ENCODE results near the gene EYS.
"Not testable (repeated sequence)": the region's sequence is repeated elsewhere in the genome, so short reads cannot be mapped to it uniquely, and the experiment has no call there.

EYS gene

DNA sequence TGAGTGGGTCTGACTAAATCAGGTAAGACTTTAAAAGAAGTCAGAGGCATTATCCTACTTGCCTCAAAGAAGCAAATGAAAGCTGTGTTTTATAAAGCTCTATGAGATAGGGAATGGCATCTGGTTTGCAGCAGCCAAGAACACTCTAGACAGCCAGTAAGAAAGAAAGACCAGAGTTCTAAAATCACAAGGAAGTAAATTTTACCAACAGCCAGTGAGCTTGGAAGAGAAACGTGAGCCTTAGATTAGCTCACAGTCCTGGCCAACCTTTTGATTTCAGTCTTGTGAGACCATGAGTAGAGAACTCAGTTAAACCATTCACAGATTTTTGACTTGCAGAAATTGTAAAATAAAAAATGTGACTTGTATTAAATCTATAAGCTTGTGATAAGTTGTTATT lies 693.0 kb downstream of the EYS start:
- H3K4me3 ChIP-seq (ENCODE audit: low read depth, low read length): no peak overlapping the region
- H3K27me3 ChIP-seq (ENCODE audit: control insufficient read depth, insufficient read depth, low read length): no peaks in the 10 kb centered on the region
- H3K36me3 ChIP-seq (ENCODE audit: control insufficient read depth, insufficient read depth, low read length): no peaks in the 10 kb centered on the region
- H3K4me1 ChIP-seq (ENCODE audit: control insufficient read depth, insufficient read depth, low read length): no peaks in the 10 kb centered on the region
- H3K9me3 ChIP-seq (ENCODE audit: control insufficient read depth, insufficient read depth, low read depth, low read length): no peaks in the 10 kb centered on the region
- no peak overlapping the region for H3K27ac ChIP-seq (ENCODE audit: low read depth, low read length)
- no peak overlapping the region for H3K9ac ChIP-seq (ENCODE audit: low read length)

GRCh38 chr6:65006788-65007187 lies 700.2 kb downstream of the EYS start:
- no peaks in the 10 kb centered on the region for H3K36me3 ChIP-seq (ENCODE audit: control insufficient read depth, insufficient read depth, low read length)
- no peak overlapping the region for H3K4me3 ChIP-seq (ENCODE audit: low read depth, low read length)
- H3K9ac ChIP-seq (ENCODE audit: low read length): no peak overlapping the region
- H3K27ac ChIP-seq (ENCODE audit: low read depth, low read length): no peak overlapping the region
- H3K4me1 ChIP-seq (ENCODE audit: control insufficient read depth, insufficient read depth, low read length): no peaks in the 10 kb centered on the region
- no peaks in the 10 kb centered on the region for H3K27me3 ChIP-seq (ENCODE audit: control insufficient read depth, insufficient read depth, low read length)
- 0 out of 2 replicates have a peak, but pooled peaks cover 2% of the 10 kb centered on the region for H3K9me3 ChIP-seq (ENCODE audit: control insufficient read depth, insufficient read depth, low read depth, low read length)

GRCh38 chr6:65004283-65004682 lies 702.7 kb downstream of the EYS start:
- Histone ChIP-seq H3K9me3 (ENCODE audit: control insufficient read depth, insufficient read depth, low read depth, low read length) (0 out of 2 replicates have a peak, but pooled peaks cover 2% of the 10 kb centered on the region), H3K36me3 (ENCODE audit: control insufficient read depth, insufficient read depth, low read length) (no peaks in the 10 kb centered on the region), H3K27me3 (ENCODE audit: control insufficient read depth, insufficient read depth, low read length) (no peaks in the 10 kb centered on the region), H3K4me1 (ENCODE audit: control insufficient read depth, insufficient read depth, low read length) (no peaks in the 10 kb centered on the region), H3K9ac (ENCODE audit: low read length) (no peak overlapping the region), H3K27ac (ENCODE audit: low read depth, low read length) (no peak overlapping the region), H3K4me3 (ENCODE audit: low read depth, low read length) (no peak overlapping the region)

DNA sequence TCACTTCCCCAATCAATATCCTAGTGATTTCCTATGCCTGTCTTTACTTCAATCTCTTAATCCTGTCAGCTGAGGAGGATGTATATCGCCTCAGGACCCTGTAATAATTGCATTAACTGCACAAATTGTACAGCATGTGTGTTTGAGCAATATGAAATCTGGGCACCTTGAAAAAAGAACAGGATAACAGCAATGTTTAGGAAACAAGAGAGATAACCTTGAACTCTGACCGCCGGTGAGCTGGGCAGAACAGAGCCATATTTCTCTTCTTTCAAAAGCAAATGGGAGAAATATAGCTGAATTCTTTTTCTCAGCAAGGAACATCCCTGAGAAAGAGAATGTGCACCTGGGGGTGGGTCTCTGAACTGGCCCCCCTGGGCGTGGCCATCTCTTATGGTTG lies 704.1 kb downstream of the EYS start:
- H3K27me3 ChIP-seq (ENCODE audit: control insufficient read depth, insufficient read depth, low read length); H3K27ac ChIP-seq (ENCODE audit: low read depth, low read length); H3K36me3 ChIP-seq (ENCODE audit: control insufficient read depth, insufficient read depth, low read length); H3K4me3 ChIP-seq (ENCODE audit: low read depth, low read length); H3K4me1 ChIP-seq (ENCODE audit: control insufficient read depth, insufficient read depth, low read length); H3K9me3 ChIP-seq (ENCODE audit: control insufficient read depth, insufficient read depth, low read depth, low read length); H3K9ac ChIP-seq (ENCODE audit: low read length): not testable (repeated sequence)

DNA sequence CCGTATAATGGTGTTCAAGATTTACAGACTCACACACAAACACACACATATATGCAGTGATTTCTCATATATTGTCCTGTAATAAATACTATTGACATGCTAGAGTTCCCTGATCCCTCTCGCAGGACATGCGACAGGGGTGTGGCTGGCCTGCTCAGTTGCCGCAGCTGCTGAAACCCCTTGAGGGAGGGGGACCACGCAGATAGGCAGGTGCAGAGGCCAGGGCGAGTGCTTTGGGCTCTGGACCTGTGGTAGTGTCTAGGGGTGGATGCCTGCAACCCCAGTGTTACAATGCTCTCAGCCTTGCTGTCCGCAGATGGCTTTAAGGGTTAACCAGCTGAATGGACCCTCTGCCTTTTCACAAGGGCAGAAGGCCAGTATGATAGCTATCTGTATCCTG lies 706.2 kb downstream of the EYS start:
- H3K4me1 ChIP-seq (ENCODE audit: control insufficient read depth, insufficient read depth, low read length): no peaks in the 10 kb centered on the region
- no peaks in the 10 kb centered on the region for H3K36me3 ChIP-seq (ENCODE audit: control insufficient read depth, insufficient read depth, low read length)
- 0 out of 2 replicates have a peak, but pooled peaks cover 2% of the 10 kb centered on the region for H3K9me3 ChIP-seq (ENCODE audit: control insufficient read depth, insufficient read depth, low read depth, low read length)
- H3K4me3 ChIP-seq (ENCODE audit: low read depth, low read length): no peak overlapping the region
- H3K27me3 ChIP-seq (ENCODE audit: control insufficient read depth, insufficient read depth, low read length): no peaks in the 10 kb centered on the region
- no peak overlapping the region for H3K27ac ChIP-seq (ENCODE audit: low read depth, low read length)
- no peak overlapping the region for H3K9ac ChIP-seq (ENCODE audit: low read length)

- H3K27ac ChIP-seq (ENCODE audit: low read depth, low read length): no peak overlapping the region
- no peaks in the 10 kb centered on the region for H3K4me1 ChIP-seq (ENCODE audit: control insufficient read depth, insufficient read depth, low read length)
- no peak overlapping the region for H3K9ac ChIP-seq (ENCODE audit: low read length)
- no peaks in the 10 kb centered on the region for H3K36me3 ChIP-seq (ENCODE audit: control insufficient read depth, insufficient read depth, low read length)
- no peaks in the 10 kb centered on the region for H3K27me3 ChIP-seq (ENCODE audit: control insufficient read depth, insufficient read depth, low read length)
- no peak overlapping the region for H3K4me3 ChIP-seq (ENCODE audit: low read depth, low read length)
- H3K9me3 ChIP-seq (ENCODE audit: control insufficient read depth, insufficient read depth, low read depth, low read length): no peaks in the 10 kb centered on the region
Measured at GRCh38 chr6:64998204-64998603, 708.8 kb downstream of the EYS start.

DNA sequence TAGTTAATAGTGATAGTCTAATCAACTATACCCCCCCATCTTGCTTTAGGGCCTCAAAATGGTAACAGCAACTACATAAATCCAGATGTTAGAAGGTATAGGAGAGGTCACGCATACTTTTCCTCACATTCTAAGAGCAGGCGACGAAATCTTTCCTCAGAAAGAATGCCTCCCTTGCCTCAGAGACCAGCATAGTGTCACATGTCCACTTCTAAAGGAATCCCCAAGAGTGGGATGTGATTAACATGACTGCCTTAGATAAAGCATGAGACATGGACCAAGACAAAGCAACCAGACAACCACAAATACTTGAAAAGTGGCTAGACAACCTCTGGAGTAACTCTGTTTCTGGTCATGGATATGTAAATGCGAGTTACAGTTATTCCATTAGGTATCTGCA lies 710.7 kb downstream of the EYS start:
- H3K9ac ChIP-seq (ENCODE audit: low read length): no peak overlapping the region
- H3K27me3 ChIP-seq (ENCODE audit: control insufficient read depth, insufficient read depth, low read length): no peaks in the 10 kb centered on the region
- no peaks in the 10 kb centered on the region for H3K4me1 ChIP-seq (ENCODE audit: control insufficient read depth, insufficient read depth, low read length)
- no peaks in the 10 kb centered on the region for H3K9me3 ChIP-seq (ENCODE audit: control insufficient read depth, insufficient read depth, low read depth, low read length)
- no peak overlapping the region for H3K4me3 ChIP-seq (ENCODE audit: low read depth, low read length)
- H3K27ac ChIP-seq (ENCODE audit: low read depth, low read length): no peak overlapping the region
- H3K36me3 ChIP-seq (ENCODE audit: control insufficient read depth, insufficient read depth, low read length): no peaks in the 10 kb centered on the region

- Histone ChIP-seq H3K4me1 (ENCODE audit: control insufficient read depth, insufficient read depth, low read length) (no peaks in the 10 kb centered on the region; the same call in 1 of the 2 replicates), H3K36me3 (ENCODE audit: control insufficient read depth, insufficient read depth, low read length) (no peaks in the 10 kb centered on the region), H3K9ac (ENCODE audit: low read length) (no peak overlapping the region), H3K27ac (ENCODE audit: low read depth, low read length) (no peak overlapping the region), H3K27me3 (ENCODE audit: control insufficient read depth, insufficient read depth, low read length) (no peaks in the 10 kb centered on the region), H3K4me3 (ENCODE audit: low read depth, low read length) (no peak overlapping the region), H3K9me3 (ENCODE audit: control insufficient read depth, insufficient read depth, low read depth, low read length) (no peaks in the 10 kb centered on the region)
Measured at GRCh38 chr6:64990652-64991304, 716.2 kb downstream of the EYS start.

DNA sequence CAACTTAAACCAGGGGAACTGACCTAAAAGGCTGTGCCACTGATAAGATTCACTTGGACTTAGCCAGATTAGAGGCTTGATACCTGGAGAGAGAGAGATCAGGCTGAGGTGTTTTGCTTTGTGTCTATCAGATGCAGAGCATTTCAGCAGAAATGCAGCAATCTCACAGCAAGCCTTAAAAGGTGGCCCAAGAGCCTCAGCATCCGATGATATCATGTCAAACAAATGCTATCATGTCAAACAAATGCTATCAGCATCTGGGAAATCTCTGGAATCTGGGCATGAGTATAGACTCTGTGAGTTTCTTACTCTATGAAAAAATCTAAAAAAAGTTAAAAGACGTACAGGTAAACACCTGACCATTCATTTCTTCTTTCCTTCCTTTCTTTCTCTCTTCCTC lies 718.9 kb downstream of the EYS start:
- no peak overlapping the region for H3K9ac ChIP-seq (ENCODE audit: low read length)
- H3K27me3 ChIP-seq (ENCODE audit: control insufficient read depth, insufficient read depth, low read length): no peaks in the 10 kb centered on the region
- no peaks in the 10 kb centered on the region for H3K36me3 ChIP-seq (ENCODE audit: control insufficient read depth, insufficient read depth, low read length)
- no peak overlapping the region for H3K27ac ChIP-seq (ENCODE audit: low read depth, low read length)
- H3K4me3 ChIP-seq (ENCODE audit: low read depth, low read length): no peak overlapping the region
- no peaks in the 10 kb centered on the region for H3K9me3 ChIP-seq (ENCODE audit: control insufficient read depth, insufficient read depth, low read depth, low read length)
- H3K4me1 ChIP-seq (ENCODE audit: control insufficient read depth, insufficient read depth, low read length): peaks cover 2% of the 10 kb centered on the region

DNA sequence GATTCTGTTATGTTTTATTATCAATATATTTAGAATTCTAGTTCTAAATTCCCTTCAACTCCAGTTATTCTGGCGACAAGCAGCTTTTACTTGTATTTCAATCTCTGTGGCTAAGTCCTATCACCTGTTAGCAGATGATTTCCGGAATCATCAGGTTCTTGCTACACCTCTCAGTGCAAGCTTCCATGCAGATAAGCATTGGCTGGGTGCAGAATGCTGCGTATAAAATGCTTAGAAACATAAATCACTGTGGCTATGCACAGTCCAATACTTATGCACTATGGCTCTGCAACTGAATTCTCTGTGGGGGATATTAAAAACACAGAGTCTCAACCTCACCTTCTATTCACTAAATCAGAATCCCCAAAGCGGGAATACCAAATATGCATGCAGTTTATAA lies 720.0 kb downstream of the EYS start:
- H3K9ac ChIP-seq (ENCODE audit: low read length): no peak overlapping the region
- H3K9me3 ChIP-seq (ENCODE audit: control insufficient read depth, insufficient read depth, low read depth, low read length): no peaks in the 10 kb centered on the region
- no peaks in the 10 kb centered on the region for H3K36me3 ChIP-seq (ENCODE audit: control insufficient read depth, insufficient read depth, low read length)

GRCh38 chr6:64985726-64986125 lies 721.3 kb downstream of the EYS start:
- peaks cover 2% of the 10 kb centered on the region for H3K4me1 ChIP-seq (ENCODE audit: control insufficient read depth, insufficient read depth, low read length)
- no peak overlapping the region for H3K9ac ChIP-seq (ENCODE audit: low read length)
- H3K27me3 ChIP-seq (ENCODE audit: control insufficient read depth, insufficient read depth, low read length): no peaks in the 10 kb centered on the region
- no peaks in the 10 kb centered on the region for H3K36me3 ChIP-seq (ENCODE audit: control insufficient read depth, insufficient read depth, low read length)
- no peak overlapping the region for H3K4me3 ChIP-seq (ENCODE audit: low read depth, low read length)
- no peak overlapping the region for H3K27ac ChIP-seq (ENCODE audit: low read depth, low read length)
- H3K9me3 ChIP-seq (ENCODE audit: control insufficient read depth, insufficient read depth, low read depth, low read length): no peaks in the 10 kb centered on the region

More for the DNA sequence above, 720.0 kb downstream of the EYS start:
- H3K27ac ChIP-seq (ENCODE audit: low read depth, low read length): no peak overlapping the region
- no peak overlapping the region for H3K4me3 ChIP-seq (ENCODE audit: low read depth, low read length)
- H3K4me1 ChIP-seq (ENCODE audit: control insufficient read depth, insufficient read depth, low read length): peaks cover 2% of the 10 kb centered on the region
- no peaks in the 10 kb centered on the region for H3K27me3 ChIP-seq (ENCODE audit: control insufficient read depth, insufficient read depth, low read length)

DNA sequence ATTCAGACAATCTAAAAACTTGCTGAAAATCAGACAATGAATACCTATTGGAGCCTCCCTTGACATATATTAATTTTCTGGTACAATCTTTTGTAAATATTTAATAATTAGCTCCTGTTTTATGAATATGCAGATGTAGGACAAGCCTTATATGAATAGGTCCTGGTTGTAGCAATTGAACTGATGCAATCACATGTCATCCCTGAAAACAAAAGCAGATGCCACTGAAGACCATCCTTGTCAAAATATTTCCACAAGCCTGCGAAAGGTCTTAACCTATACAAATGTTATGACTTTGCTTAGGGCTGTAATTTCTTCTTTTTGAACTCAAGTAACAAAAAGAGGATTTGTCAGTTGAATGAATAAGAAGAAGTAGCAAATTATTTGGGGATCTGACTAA lies 722.1 kb downstream of the EYS start:
- Histone ChIP-seq H3K27ac (ENCODE audit: low read depth, low read length) (no peak overlapping the region), H3K9ac (ENCODE audit: low read length) (no peak overlapping the region), H3K27me3 (ENCODE audit: control insufficient read depth, insufficient read depth, low read length) (no peaks in the 10 kb centered on the region), H3K4me3 (ENCODE audit: low read depth, low read length) (no peak overlapping the region), H3K4me1 (ENCODE audit: control insufficient read depth, insufficient read depth, low read length) (peaks cover 2% of the 10 kb centered on the region), H3K9me3 (ENCODE audit: control insufficient read depth, insufficient read depth, low read depth, low read length) (no peaks in the 10 kb centered on the region), H3K36me3 (ENCODE audit: control insufficient read depth, insufficient read depth, low read length) (no peaks in the 10 kb centered on the region)
